Calu3 (cell line): ENCODE measurements around the gene PLD1. TPM values are rescaled to one million over a fixed set of nuclear protein-coding genes. Genes with fewer than 3 reads are reported as not detected.
"Not testable (repeated sequence)": the region's sequence is repeated elsewhere in the genome, so short reads cannot be mapped to it uniquely, and the experiment has no call there.

ENCODE experiments used
- Bru-seq: library from RNA; stranded (reverse); fragments of 400-500 nt; gene quantifications from one replicate; lab custom pipeline; 2021; lab: Mats Ljungman, UMichigan
- BruChase-seq, 2 experiments: library from RNA; stranded (reverse); fragments of 400-500 nt; gene quantifications; one replicate each; lab custom pipeline; 2021; lab: Mats Ljungman, UMichigan
- BruUV-seq: library from RNA; stranded (reverse); fragments of 400-500 nt; replicated peaks from 2 replicates; lab custom pipeline; 2021; lab: Mats Ljungman, UMichigan
- CTCF ChIA-PET: fragments of 300-600 bp; sonication (Branson Sonifier 250); formaldehyde crosslinking; loops from one replicate; lab custom pipeline; 2022; ENCODE audit warnings: antibody characterized with exemption; lab: Charles Lee
- DNase-seq: peaks from one replicate; pipeline ENCODE4 v3.0.0; 2022
- H3K27ac Mint-ChIP-seq: one replicate; pipeline ENCODE4 v1.8.0; 2022; ENCODE audit warnings: mixed read lengths; ENCODE audit not compliant: unreplicated experiment
- H3K27me3 Mint-ChIP-seq: one replicate; pipeline ENCODE4 v1.8.0; 2022; ENCODE audit warnings: mixed read lengths; ENCODE audit not compliant: unreplicated experiment
- H3K36me3 Mint-ChIP-seq: one replicate; pipeline ENCODE4 v1.8.0; 2022; ENCODE audit warnings: mild to moderate bottlenecking, moderate library complexity, mixed read lengths; ENCODE audit not compliant: insufficient read depth, unreplicated experiment
- H3K4me1 Mint-ChIP-seq: one replicate; pipeline ENCODE4 v1.8.0; 2022; ENCODE audit warnings: mild to moderate bottlenecking, low read depth, mixed read lengths; ENCODE audit not compliant: unreplicated experiment
- H3K4me3 Mint-ChIP-seq: one replicate; pipeline ENCODE4 v1.8.0; 2022; ENCODE audit warnings: mild to moderate bottlenecking, low read depth, moderate library complexity, mixed read lengths; ENCODE audit not compliant: unreplicated experiment
- H3K9me3 Mint-ChIP-seq: one replicate; pipeline ENCODE4 v1.8.0; 2022; ENCODE audit warnings: low read depth, mixed read lengths; ENCODE audit not compliant: unreplicated experiment
- CTCF ChIP-seq: fragments of 200-600 bp; IDR thresholded peaks from one replicate; pipeline ENCODE4 v1.8.0; 2022; ENCODE audit warnings: antibody characterized with exemption; ENCODE audit not compliant: unreplicated experiment
- intact Hi-C: fragments of 100-400 bp; cut with micrococcal nuclease; formaldehyde crosslinking; loops from one replicate; pipeline ENCODE4 v1.10.0; 2022; ENCODE audit not compliant: unreplicated experiment
- long read RNA-seq: library from polyadenylated mRNA; stranded (forward); transcript quantifications from one replicate; pipeline ENCODE4 v2.0.0, GENCODE V29; 2022
- total RNA-seq: library from RNA; stranded (reverse); gene quantifications from 2 replicates; pipeline ENCODE4 v1.2.3, GENCODE V29; 2022

Gene PLD1
- total RNA-seq (58.5 and 61.2 TPM in 2 replicates), Bru-seq, nascent RNA (percentile 86 among the genes with signal in this experiment), BruChase-seq, experiment 1, labeled RNA remaining after a 6-hour chase (percentile 69 among the genes with signal in this experiment), BruChase-seq, experiment 2, labeled RNA remaining after a 2-hour chase (percentile 72 among the genes with signal in this experiment)
- long read RNA-seq, transcript PLD1-207 (2 exons, 1,012 nt) = major isoform, 6 of 19 reads
- long read RNA-seq, partial matches to known transcripts = 2 of 19 reads
- long read RNA-seq, other reads (novel, unspliced or antisense) = 11 of 19 reads

- H3K9me3 Mint-ChIP-seq = no peaks in the 10 kb centered on the region
- peak within 1 kb of the TSS; percentile 96 for H3K4me3 Mint-ChIP-seq
- DNase-seq = peak; percentile 97
- CTCF ChIA-PET = interaction anchor here (0.5 to 2.1 kb wide), 12 partner anchors 12 to 232 kb away, joined by 3 to 16 read pairs (median 4); no protein-coding TSS in a partner anchor
- BruUV-seq = no TSS peak
- peaks cover 62% of the 10 kb centered on the region for H3K4me1 Mint-ChIP-seq
- TF ChIP-seq CTCF = no peak
- intact Hi-C loops = loop anchor here (2.0 to 5.0 kb wide), 3 partner anchors 65 to 332 kb away; no protein-coding TSS in a partner anchor
- peaks cover 38% of the 10 kb centered on the region for H3K36me3 Mint-ChIP-seq
- no peaks in the 10 kb centered on the region for H3K27me3 Mint-ChIP-seq
- H3K27ac Mint-ChIP-seq = peak within 1 kb of the TSS; percentile 94
Observed at GRCh38 chr3:171809861-171810628, at the start of gene PLD1. TSS of gene PLD1 (minus strand) at chr3:171810483. CDS start at chr3:171738051, 72,432 bp downstream.

- CTCF ChIA-PET, DNase-seq: not testable (repeated sequence)
Observed at GRCh38 chr3:171858770-171859169, 48.5 kb upstream of the PLD1 start.

GRCh38 chr3:171854649-171855305 lies 44.5 kb upstream of the PLD1 start:
- intact Hi-C loops = no loop called here
- Mint-ChIP-seq H3K27me3 (no peaks in the 10 kb centered on the region), H3K36me3 (no peaks in the 10 kb centered on the region), H3K4me1 (peaks cover 11% of the 10 kb centered on the region), H3K4me3 (no peak overlapping the region), H3K27ac (no peak overlapping the region), H3K9me3 (peaks cover 17% of the 10 kb centered on the region)
- DNase-seq = no peak
- CTCF ChIA-PET = no interaction called here
- BruUV-seq = no TSS peak
- no peak for TF ChIP-seq CTCF

More at GRCh38 chr3:171858770-171859169, 48.5 kb upstream of the PLD1 start:
- intact Hi-C loops, H3K4me3 Mint-ChIP-seq, H3K27ac Mint-ChIP-seq, H3K4me1 Mint-ChIP-seq, H3K36me3 Mint-ChIP-seq, H3K27me3 Mint-ChIP-seq, BruUV-seq: not testable (repeated sequence)
- peaks cover 11% of the 10 kb centered on the region for H3K9me3 Mint-ChIP-seq

- no peak overlapping the region for H3K27ac Mint-ChIP-seq
- H3K36me3 Mint-ChIP-seq = no peaks in the 10 kb centered on the region
- CTCF ChIA-PET = no interaction called here
- peaks cover 8% of the 10 kb centered on the region for H3K9me3 Mint-ChIP-seq
- no peaks in the 10 kb centered on the region for H3K27me3 Mint-ChIP-seq
- no peak for DNase-seq
- TF ChIP-seq CTCF = no peak
- no peak overlapping the region for H3K4me3 Mint-ChIP-seq
- peaks cover 34% of the 10 kb centered on the region for H3K4me1 Mint-ChIP-seq
- intact Hi-C loops = no loop called here
- BruUV-seq = no TSS peak
Observed at GRCh38 chr3:171851660-171852058, 41.4 kb upstream of the PLD1 start.
